GM21825 (cell line): ENCODE data around the gene NR3C1.

Experiments used
- ATAC-seq: cut with Tn5 transposase; IDR thresholded peaks from one replicate; pipeline ENCODE4 v1.9.1; 2021; ENCODE audit warnings: mild to moderate bottlenecking, moderate library complexity; ENCODE audit not compliant: unreplicated experiment

Gene NR3C1

DNA sequence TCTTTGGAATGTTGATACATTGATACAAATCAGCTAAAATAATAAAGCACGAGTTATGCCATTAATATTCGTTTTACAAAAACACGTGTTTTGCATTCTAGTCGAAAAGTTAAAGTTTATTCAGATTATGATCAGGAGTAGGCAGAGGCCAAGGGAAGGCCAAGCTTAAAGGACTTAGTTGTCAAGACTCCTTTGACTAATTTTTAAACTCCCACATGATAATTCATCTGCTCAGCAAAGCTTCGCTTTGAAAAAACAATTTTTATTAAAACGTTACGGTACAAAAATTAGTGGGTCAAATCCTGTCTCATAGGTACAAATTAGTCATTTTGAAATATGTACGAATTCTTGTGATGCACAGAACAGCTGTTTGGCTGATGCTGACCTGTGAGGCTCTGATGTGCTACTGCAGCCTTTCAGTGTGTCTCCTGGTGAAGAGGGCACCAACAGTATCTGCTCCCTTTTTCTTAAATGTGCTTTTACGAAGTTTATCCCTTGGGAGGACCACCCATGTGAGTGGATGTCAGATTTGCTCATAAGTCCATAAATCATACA, 23.0 kb upstream of the NR3C1 start:
- ATAC-seq: peak; percentile 59

DNA sequence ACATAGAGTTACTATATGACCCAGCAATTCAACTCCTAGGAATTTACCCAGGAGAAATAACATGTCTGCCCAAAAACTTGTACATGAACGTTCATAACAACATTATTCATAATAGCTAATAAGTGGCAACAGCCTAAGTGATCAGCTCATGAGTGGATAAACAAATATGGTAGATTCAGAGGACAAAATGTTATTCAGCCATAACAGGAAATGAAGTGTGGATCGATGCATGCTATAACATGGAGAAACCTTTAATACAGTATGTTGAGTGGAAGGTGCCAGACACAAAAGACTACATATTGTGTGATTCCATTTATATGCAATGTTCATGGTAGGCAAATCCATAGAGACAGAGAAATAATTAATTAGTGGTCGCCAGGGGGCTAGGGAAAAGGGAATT, 22.3 kb upstream of the NR3C1 start:
- ATAC-seq: no peak

DNA sequence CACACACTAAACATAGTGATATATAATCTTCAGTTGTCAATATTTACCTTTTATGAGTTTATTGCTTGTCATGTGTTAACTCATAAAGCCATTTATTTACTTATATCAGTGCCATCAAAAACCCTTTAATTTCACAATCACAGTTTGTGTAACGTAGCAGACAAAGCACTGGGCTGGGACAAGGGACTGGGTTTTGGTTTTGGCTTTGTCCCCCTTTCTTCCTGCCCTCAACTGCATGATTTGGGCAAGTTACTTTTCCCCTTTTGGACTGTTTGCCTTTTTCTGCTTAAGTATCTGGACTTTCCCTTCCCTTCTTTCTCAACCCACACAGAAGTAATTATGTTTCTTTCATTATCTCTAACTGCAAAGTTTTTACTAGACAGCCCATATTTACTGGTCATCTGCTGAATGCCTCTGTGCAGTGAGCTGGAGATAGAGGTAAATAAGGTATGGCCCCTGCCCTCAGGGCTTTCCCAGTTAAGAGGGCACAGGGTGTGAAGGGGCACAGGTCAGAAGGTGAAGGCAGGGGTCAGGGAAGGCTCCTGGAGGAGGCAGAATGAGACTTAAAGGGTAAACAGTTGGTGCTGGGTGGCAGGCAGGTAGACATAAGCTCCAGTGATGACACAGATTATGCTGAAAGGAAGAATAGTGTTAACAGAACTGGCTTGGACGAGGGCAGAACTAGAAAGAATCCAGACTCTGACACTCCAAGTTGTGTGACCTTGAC, 14.8 kb upstream of the NR3C1 start:
- peak; percentile 47 for ATAC-seq

DNA sequence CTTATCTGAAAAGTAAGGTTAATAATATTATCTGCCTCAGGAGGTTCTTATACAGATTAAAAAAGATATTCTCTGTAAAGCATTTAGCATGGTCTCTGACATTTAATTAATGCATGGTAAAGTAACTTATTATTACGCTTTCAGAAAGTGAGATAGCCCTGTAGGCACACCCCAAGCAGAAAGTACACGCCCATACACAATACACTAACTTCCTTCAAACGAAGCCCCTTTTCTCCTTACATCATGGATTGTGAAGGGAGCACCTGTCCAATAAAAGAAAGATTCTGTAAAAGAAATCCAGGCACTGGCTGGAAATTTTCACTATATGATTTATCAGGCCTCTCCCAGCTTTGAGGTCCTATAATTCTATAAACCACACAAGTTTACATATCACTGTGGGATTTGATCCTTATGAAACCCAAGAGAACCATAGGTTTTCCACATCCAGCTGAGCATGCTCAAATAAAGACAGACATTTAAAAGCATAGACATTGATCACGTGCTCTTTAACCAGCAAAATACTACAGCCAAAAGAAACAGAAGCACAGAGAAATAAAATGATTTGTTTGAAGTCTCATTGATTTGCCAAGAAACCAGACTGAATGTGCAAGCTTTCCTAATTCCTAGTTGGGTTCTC, 14.1 kb upstream of the NR3C1 start:
- no peak for ATAC-seq

DNA sequence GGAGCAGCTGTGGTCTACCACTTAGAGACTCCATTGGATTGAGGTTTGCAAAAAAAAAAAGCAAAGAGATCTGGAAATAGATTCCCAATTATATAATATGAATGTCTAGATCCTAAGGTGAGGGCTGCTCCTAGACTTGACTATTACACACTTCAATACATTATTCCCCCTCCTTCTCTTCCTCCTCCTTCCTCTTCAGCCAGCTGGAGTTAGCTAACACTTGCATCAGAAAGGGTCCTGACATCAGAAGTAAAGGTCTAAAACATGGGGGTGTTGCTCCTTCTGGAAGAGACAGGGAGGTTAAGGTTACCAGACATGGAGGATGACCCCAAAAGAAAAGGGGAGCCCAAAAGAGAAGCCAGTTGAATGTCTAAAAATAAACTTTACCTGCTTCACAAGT, 12.9 kb upstream of the NR3C1 start:
- no peak for ATAC-seq

DNA sequence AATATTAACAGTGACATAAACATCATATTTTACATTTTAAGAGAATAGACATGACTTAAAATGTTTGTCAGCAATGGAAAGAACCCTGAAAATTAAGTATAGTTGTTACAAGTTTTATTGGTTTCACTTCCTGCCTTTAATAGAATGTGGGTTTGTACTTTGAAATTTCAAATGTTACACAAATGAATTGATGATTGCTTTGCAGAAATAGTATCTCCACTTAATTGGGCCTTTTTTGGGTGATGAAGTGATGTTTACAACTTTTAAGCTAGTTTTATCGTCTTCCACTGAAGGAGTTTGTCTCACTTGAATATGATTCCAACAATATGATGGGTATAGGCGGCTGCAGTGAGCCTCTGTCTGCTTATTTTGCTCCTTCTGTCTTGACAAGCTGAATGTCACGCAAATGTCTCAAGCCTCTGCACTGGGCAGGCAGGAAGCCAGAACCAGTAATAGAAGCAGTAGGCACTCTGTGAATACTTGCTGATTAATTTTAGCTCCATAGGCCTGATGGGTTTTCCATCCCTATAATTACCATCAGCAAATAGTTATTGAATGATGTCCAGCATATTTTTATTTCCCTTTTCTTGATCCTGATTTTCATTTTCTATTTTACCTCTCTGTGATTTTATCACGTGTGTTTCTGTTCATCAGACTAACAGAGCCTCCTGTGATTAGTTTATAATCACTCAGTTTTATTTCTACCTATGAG, 10.6 kb upstream of the NR3C1 start:
- ATAC-seq: peak; percentile 75

DNA sequence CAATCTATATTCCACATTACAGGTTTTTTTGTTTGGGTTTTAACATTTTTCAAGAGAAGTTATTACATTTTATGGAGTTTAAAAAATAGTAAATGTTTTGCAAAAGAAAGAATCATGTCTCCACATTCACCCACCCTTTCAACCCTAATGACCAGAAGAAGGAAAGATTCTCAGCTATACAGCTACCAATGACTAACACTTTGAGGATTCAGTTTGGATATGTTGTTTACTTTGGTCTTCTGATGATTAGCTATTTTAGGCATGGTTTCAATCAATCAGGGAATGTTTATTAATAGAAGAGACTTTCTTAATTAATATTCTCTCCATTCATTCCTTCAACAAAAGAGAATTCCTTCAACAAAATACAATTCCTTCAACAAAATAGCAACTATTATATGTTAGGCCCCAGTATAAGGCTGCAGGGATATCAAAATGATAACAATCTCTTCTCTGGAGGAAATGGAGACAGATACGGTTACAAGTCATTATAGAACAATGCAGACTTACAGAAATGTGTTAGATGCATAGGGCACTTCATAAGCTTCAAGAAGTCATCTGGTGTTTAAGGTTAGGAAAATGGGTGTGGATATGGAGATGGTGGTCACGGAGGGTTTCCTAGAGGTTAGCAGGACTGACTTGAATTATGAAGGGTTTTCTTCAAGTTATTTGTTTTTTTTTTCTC, 9.3 kb upstream of the NR3C1 start:
- no peak for ATAC-seq

DNA sequence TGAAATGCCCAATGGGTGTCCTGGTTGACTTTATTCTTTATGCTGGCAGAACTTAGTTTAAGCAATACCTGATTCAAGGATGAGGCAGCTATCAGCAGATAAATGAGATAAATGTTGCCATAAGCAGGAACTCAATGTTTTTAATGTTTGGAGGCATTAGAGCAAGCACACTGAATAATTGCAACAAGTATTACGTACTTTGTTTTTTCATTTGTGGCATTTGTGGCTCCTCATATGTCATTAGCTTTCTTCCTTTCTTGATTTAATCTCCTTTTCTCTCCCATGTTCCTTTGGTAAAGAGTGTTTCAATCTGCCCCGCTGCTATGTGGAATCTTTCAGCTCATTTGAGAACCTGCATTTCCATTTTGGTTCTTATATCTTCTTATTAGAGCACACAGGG, 6.4 kb upstream of the NR3C1 start:
- ATAC-seq: no peak

DNA sequence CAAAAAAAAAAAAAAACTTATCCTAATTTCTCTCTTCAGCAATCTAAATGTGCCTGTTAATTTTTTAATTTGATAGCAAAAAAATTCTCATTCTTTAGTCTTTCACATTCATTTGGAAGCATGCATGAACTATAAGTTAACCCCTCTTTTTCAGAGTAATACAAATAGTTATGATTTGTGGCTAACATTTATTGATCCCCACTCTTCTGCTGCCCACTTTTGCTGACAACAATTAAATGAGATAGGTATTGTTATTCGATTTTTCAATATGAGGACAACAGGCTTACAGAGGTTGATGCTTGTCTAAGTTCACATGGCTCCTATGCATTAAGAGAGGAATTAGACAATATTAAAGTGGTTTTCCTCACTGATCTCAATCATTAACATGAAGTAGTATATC, 2.9 kb upstream of the NR3C1 start:
- no peak for ATAC-seq

DNA sequence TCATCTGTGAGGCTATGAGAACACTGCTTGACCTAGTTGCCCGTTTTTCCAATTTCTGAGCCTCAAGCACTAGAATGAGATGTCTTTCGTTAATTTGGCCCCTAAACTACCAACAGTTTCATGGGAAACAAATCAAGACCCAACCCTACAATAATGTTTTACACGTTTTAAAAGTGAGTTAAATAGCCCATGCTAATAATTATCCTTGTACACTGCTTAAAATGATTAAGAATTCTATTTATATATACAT, 2.3 kb upstream of the NR3C1 start:
- ATAC-seq: no peak

DNA sequence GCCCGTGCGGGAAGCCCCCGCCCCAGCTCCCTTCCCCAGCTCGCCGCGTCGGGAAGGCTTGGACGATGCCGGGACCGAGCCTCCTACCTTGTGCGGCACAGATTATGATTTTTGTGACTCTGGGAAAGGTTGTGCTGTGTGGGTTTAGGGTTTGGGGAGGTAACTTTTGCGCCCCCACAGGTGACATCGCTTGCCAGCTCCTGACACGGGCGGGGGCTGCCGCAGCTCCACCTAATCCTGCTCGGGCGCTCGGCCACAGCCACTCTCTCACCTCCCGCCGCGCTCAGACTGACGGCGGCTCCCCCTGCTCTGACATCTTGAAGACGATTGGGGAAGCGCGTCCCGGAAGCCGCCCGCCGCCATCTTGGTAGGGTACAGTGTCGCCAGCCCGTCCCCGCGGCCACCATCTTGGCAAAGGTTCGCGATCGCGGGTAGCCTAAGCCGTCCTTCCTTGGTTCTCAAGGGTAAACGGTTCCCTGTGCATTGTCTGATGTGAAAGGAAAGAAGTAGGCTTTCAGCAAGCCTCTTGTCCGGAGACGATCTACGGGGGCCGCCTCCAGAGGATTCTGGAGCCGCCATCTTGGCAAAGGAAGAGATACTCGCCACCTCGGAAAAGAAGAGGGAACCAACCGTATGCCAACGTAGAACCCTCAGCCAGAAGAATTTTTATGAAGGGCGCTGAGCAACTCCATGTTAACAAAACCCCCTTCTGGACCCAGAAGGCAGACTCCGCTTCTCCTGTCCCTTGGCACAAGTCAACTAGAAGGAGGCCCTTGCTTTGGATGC, 1.8 kb upstream of the NR3C1 start:
- ATAC-seq: peak; percentile 29

DNA sequence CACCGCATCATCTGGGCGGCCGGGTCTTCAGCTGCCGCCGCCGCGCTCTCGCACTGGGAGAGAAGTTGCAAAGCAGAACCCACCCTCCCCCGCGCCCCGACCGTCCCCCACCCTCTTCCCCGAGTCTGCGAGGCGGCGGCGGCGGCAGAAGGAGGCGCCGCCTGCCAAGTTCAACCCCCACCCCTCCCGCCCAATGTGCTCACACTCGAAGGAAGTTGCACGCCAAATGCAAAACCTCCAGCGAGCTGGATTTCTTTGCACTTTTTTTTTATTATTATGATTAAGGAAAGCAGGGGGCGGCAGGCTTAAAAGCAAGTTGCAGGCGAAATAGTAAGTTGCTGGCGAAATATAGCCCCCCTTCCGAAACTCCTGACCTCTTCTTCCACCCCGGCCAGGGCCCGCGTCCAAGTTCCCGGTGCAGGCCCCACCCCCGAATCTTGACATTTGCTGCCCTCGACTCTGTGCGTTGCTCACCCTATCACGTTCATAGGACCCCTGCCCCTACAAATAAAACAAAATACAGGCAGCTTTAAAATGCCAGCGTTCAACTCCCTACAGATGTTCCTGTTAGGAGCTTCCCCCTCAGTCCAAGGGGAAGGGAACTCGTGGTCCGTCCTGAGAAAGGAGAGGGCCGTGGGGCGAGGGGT, 1.1 kb upstream of the NR3C1 start:
- peak; percentile 18 for ATAC-seq

DNA sequence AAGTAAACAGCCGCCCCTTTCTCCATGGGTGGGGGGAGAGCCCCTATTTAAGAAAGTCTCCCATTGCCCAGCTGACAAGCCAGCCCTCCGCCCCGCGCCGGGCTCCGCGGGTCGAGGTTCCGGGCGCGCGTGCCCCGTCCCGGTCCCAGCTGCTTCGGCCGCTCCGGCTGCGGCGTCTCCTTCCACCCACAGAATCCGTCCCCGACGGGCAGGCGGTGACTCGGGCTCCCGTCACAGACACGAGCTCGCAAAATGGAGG, 223 bp downstream of the NR3C1 start:
- no peak for ATAC-seq

DNA sequence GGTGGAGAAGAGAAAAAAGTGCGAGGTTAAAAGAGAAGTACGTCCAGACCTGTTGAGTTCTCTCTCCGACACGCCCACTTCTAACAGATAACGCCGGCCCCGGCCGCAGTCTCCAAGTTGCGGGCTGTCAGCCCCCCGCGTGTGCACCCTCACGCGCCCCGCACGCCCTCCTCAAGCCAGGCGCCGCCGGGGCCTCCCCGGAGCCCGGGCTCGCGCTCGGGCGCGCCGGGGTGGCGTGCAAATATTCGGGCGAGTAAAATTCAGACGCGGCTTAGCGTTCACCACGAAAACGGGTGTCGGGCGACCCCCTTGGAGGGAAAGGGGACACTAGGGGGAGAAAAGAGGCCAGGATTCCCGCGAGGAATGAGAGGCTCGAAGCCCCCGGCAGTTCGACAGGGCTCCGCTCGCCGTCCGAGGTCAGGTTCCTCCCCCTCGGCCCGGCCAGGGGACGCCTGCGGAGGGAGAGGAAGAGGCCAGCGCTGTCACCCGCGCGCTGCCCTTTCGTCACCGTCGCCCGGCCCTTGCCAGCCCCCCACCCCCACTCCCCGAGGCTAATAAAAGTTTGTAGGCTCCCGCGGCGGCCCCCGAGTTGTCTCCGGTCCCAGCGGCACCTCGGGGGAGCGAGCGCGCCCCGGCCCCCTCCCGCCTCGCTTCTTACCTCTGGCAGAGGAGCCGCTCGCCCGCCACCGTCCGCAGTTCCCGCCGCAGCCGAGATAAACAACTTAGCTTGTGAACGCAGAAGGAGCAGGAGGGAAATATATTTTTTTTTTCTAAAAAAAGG, 743 bp downstream of the NR3C1 start:
- ATAC-seq: peak; percentile 0

DNA sequence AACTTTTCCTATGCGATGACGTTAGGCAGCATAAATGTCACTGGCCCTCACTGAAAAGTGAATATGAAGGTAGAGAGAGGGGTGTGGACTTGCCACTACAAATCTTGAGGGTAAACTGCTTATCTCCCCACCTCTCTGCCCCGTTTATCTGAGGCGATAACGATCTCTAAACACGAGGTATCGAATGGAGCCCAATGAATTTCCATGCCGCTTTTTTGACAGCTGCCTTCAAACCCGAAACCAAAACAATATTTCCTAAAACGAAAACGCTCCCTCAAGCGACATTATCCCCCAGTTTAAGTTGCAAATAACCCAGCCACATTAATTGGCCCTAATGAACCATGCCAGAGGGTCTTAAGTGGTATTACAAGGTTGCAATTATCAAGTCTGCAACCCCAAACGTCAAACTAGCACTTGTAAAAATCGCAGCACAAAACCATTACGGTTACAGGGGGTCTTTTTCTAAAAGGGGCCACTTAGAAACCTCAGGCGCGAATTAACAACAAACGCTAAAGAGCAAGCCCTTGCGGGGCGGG, 1.4 kb downstream of the NR3C1 start:
- no peak for ATAC-seq

DNA sequence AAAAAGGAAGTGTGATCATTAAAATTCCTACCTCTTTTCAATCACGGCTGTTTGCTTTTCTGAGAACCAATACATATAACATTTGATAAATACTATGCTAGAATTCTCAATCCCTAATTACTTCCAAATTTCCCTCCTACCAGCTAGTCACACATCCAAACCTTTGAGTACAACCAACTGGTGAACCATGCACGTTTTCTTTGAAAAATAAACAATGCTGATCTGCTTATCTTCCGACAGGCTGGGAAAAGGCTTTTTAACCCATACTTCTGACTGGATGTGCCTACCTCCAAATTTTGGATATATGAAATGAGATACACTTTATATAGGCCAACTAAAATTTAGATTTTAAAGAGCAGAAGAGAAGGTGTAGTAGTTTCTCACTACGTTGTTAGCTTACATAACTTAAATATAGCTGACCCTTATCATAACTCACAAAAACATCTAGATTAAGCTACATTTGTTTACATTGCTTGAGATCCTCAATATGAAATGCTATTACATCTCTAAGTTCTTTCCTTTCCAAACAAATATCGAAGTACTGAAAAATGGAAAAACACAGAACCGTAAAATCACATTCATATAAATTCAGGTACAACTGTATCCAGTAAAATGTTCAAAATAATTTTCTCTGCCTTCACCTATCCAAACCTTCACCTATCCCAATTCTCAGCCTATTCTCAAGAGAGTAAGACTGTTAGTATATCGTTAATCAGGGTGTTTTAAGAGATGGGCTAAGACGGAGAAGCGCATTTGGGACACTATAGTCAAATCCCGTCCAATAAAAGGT, 2.1 kb downstream of the NR3C1 start:
- no peak for ATAC-seq

DNA sequence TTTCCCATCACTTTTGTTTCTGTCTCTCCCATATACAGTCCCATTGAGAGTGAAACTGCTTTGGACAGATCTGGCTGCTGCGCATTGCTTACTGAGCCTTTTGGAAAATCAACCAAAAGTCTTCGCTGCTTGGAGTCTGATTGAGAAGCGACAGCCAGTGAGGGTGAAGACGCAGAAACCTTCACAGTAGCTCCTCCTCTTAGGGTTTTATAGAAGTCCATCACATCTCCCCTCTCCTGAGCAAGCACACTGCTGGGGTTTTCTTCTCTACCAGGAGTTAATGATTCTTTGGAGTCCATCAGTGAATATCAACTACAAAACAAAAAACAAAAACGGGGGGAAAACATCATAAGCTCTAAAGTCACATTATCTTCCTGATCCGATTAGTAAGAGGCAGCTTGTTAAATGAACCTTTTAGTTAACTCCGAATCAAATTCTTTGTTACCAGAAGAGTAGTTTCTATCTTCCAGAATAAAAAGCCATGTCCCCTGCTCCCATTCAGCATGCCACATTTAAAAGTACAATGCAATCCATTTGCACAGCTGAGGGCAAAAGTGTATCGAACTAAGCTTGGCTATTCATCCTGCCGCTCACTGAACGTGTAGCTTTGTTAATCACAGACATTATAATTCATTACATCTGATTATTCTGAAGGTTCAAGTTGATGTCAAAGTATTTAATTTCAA, 2.8 kb downstream of the NR3C1 start:
- ATAC-seq: no peak
